Effector CD4-positive, alpha-beta T cell (primary cell): ENCODE results near the gene FBXL7.

ENCODE experiments used
- DNase-seq: peaks from one replicate; pipeline ENCODE4 v3.0.0-alpha.2; 2020

Gene FBXL7

DNA sequence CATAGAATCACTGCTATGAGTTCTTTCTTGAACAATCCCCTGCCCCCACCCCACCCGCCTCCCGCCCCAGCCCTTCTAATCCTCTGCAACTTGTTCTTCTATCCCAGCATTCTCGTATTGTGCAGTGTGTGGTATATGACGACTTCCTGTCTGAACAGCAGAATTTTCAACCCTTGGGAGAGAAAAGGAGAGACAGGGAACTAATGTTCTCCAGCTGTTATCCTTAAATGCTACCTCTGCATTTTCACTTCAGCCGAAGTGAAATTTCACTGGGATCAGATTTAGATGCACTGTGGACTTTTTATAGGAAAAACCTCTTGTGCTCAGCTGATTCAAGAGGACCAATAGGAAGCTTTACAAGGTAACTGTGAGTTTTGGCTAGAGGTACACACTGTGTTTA is 2.2 kb downstream of the FBXL7 start:
- no peak for DNase-seq

DNA sequence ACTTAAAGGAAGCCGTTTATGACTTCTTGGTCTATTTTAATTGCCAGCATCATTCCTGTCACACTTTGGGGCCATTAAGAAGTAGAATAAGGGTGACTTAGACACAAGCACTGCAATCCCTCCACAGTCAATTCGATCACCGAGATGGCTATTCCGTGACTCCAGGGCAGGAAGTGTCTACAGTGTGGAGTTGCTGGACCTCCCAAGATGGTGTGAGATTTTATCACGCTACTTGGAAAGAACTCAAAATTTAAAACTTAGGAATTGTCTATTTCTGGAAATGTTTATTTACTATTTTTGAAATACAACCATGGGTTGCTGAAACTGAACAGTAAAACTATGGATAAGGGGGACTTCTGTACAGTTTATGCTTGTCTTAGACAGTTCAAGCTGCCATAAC is 6.2 kb downstream of the FBXL7 start:
- DNase-seq, result no peak

DNA sequence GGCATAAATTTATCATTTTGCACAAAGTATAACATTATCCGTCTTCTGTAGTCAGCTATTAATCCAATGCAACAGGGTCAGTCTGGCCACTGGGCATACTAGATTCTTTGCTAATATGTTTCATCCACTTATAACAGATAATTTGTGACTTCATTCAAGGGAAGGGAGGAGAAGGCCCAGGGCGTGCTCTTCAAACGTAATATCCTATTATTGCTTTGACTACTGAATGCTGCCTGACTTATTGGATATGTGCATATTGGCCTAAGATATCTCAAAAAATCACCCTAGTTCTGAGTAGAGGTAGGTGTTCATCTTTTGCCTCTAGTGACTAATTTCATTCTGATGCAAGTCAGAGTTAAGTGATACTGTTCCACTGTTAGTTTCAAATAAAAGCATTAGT is 6.9 kb downstream of the FBXL7 start:
- no peak for DNase-seq

DNA sequence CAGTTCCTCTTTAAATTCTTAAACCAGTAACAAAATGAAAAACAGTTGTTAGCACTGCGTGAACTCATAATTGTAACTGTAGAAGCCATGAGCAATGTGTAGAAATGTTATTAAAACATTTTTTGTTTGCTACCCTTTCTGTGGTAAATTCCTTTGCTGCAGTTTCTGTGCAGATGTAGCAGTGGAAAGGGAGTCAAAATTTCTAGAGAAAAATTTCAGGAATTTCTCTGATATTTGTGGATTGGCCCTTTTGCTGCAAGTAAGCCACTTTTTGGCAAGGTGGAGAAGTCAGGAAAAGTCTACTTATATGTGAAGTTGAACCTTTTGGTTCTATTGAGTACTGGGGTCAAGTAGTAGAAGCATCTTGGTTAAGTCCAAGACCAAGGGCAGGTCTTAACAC is 10.1 kb downstream of the FBXL7 start:
- DNase-seq, result no peak

DNA sequence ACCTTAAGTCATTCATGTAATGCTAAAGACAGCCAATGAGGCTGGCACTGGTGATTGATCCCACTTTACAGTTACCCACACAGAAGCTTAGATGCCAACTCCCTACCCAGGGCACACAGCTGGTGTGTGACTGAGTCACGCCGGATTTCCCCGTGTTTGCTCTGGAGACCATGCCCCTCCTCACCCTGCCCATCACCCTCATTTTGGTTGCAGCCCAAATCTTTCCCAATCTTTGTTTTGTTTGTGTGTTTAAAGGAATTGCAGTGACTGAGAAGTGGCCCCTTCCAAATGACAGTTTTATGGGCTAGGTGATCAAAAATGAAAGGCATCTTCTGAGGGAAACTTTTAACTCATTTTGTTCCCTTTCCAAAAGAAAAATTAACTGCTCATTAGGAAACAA is 10.9 kb downstream of the FBXL7 start:
- no peak for DNase-seq

DNA sequence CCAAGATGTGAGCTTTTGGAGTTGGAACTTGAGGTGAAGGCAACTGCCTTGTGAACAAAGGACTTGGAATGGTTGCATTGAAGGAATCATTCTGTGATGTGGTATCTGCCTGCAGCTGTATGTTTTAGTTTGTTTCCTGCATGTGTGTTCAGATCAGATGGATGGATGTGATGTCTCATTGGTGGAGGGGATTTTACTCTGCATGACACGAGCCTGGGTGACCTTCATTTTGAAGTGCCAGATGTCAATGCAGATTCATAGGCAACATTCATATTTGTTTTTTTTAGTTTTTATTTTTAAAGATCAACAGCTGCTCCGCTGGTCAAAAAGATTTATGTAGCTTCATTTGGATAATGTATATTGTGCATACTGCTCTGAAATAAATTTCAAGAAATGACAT is 13.5 kb downstream of the FBXL7 start:
- no peak for DNase-seq

DNA sequence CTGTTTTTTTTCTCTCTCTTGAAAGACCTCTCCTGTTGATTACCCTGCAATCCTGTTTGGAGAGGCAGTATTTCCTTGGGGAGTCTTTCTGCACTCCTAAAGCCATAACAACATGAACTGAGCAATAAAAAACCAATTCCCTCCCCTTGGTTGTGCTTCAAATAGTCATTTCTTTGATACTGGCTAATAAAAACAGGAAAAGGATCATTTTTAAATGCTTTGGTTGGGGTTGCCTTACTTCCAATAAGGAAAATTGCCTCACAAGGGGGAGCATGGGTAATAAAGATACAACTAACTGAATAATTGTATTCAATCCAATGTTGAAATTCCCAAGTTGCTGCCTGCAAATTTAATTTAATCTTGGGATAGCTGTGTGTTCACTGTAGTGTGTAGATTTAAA is 13.9 kb downstream of the FBXL7 start:
- no peak for DNase-seq

DNA sequence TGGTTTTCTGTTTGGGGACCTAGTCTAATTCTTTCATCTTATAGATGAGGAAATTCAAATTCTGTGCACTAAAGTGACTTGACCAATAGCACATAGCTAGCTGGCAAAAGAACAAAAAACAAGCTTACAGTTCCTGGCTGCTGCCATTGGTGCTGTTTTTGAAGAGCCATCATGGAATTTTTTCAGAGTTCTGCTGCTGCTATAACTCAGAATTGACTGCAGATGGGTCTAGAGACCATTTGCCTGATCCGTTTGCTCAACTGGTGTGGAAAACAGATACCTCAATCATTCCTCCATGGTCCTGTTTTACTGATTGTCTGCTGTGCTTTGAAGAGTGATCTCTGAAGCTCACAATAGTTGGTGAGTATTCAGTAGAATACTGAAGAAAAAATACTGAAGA is 15.2 kb downstream of the FBXL7 start:
- DNase-seq, result no peak

DNA sequence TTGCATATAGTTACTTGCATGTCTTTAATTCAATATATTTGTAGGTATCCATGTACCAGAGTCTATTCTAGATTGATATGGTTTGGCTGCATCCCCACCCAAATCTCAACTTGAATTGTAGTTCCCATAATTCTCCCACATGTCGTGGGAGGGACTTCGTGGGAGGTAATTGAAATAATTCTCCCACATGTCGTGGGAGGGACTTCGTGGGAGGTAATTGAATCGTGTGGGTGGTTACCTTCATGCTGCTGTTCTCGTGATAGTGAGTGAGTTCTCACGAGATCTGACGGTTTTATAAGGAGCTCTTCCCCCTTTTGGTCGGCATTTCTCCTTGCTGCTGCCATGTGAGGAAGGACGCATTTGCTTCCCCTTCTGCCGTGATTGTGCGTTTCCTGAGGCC is 16.5 kb downstream of the FBXL7 start:
- no peak for DNase-seq

DNA sequence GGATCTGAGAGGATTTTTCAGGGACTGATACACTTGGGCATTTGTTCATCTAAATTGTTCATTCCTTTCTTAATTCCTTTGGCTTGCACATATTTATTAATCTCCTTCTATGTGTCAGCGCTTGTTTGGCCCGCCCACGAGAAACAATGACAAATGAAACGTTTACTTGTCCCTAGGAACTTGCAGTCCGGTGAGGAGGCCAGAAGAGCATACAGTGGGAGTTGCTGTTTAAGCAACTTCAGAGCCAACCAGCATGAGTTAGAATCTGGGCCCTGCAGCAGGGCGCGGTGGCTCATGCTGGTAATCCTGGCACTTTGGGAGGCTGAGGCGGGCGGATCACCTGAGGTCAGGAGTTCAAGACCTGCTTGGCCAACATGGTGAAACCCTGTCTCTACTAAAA is 18.8 kb downstream of the FBXL7 start:
- no peak for DNase-seq

DNA sequence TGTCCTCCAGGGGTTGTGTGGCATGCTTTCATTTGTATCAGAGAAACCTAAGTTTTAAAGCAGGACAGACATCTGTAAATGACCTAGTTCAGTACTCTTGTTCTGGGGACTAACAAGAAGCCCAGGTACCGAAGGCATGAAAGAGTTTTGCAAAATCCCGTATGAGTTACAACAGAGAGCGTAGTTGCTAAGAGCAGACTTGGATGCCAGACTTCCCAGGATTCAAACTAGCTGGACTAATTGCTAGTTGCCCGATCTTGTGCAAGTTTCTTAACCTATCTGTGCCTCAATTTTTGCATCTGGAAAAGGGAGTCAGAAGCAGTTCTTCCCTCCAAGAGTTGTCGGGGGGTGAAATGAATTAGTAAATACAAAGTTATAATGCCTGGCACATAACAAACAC is 20.9 kb downstream of the FBXL7 start:
- no peak for DNase-seq

DNA sequence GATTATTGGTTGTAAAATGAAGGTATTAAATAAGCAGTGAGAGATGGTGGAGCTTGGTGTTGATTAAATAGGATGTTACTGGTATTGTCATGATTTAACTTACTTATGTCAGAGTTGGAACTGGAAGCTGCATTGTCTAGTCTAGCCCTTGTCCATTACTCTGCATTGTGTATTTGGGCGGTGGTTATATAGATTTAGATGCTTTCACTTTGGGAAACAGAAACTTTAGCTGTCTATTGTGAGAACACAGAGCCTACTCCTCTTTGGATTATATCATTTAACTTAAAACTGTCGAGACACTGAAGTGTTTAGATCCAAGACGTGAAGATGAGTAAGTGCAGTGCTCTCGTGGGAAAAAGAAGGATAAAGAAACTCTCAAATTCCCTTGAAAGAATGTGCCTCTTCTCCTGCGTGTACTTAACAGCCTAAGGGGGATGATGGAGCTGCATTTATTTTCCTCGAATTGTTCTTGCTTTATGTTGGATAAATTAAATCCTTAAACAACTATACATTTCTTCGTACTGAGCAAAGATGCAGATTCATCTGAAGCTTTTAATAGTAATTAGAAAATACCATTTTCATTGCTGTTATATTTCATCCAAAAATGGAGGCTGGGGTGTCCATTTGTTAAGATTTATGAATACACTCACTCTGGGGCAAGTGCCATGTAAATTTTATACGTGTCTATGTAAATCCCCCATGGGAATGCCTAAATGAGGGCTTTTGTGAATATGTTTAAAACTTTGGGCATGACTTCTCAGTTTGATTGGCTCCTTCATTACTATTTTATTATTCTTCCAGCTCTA is 21.6 kb downstream of the FBXL7 start:
- DNase-seq, result no peak

DNA sequence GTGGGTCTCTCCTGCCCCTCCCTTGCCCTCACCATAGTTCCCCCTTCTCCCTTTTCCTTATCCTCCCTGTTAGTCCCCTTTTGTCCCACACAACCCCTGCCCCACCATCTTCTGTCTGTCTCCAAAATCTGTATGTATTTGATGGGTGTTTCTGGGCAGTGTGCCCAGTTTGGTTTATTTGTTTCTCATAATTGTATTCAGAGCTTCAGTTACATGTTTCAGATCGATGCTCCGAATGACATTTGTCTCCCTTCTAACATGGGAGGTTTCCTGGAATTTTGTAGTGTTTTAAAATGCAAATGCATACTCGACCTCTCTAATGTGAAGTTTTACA is 22.2 kb downstream of the FBXL7 start:
- no peak for DNase-seq

DNA sequence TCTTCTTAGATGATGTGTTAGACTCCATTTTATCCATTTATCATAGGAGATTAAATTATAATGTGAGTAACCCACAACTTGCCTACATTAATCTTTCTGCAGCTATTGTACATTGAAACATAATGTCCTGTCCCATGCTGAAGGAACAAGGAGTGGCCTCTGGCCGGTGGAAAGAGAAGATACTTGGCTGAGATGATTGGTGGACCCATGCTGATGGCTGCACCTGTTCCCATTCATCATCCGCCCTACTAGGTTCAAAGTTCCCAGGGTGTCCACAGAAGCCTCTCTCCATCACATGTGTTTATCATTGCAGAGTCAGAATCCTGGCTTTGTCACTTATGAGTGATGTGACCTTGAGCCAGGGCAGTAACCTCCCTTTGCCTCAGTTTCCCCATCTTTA is 24.7 kb downstream of the FBXL7 start:
- no peak for DNase-seq

DNA sequence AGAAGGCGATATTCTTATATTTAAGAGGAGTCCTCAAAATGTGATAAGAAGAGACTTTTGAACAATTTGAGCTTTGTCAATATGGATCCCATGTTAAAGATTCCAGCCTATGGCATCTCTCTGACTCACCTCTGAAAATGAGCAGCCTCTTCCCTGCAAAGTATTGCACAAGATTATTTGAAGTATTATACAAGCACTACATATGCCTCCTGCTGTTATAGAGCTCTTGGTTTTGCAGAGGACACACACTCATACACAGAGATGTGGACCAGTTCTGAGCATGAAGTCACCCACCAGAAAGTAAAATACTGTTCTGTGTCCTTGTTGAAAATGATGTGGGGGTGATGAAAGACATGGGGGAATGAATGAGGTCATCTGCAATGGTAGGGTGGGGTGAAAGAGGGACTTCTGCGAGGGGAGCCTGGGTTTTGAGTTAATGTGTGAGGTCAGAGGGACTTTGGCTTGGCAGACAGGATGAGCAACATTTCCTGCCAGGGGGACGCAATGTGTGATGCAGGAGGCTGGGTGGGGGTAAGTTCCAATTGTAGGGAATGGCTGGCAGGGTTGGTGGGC is 25.8 kb downstream of the FBXL7 start:
- no peak for DNase-seq

DNA sequence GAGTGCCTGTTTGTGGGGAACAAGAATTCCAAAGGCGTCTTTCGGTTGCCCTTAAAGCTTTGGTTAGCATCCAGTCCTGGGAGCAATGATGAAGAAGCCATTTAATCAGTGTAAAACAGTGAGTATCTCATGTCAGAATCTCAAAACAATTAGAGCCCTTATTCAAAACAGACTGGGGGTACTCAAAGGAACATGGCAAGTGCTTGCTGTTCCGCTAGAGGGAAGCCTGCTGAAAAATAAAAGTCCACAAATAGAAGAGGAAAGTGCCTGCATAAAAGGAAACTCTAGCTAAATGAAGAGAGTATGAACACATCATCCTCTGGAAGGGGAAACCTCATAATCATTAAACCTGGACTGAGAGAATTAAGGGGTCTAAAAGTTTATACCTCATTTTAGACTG is 26.4 kb downstream of the FBXL7 start:
- no peak for DNase-seq

DNA sequence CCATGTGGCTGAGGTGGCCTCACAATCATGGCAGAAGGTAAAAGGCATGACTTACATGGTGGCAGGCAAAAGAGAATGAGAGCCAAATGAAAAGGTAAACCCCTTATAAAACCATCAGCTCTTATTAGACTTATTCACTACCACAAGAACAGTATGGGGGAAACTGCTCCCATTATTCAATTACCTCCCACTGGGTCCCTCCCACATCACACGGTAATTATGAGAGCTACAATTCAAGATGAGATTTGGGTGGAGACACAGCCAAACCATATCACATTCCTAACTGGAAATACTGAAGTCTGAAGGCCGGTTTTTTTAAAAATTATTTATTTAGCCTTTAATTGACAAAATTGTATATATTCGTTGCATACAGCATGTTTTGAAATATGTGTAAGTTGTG is 28.5 kb downstream of the FBXL7 start:
- DNase-seq, result no peak

DNA sequence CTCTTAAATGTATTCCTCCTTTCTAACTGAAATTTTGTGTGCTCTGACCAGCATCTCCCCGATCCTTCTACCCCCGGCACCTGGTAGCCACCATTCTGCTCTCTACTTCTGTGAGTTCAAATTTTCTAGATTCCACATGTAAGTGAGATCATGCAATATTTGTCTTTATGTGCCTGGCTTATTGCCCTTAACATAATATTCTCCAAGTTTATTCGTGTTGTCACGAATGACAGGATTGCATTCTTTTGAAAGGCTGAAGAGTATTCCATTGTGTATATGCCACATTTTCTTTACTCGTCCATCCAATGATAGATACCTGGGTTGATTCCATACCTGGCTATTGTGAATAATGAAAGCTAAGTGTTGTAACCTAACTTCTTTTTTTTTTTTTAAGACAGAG is 29.0 kb downstream of the FBXL7 start:
- DNase-seq, result no peak

DNA sequence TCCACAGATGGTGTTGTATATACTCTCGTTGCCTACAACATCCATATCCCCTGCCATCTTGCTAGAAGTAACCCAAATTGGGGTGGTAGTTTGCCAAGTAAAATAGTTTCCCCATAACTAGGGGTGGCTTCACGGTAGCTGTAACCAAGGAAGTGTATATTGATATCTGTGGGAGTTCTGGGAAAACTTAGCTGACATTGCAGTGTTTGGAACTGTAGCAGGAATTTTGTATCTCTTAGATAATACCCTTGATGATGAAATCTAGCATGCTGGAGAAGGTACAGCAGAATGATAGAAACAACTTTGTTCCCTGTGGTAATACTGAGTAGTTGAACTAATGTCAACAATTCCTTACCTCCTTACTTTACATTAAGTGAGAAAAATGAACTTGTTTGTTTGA is 29.8 kb downstream of the FBXL7 start:
- DNase-seq, result no peak

DNA sequence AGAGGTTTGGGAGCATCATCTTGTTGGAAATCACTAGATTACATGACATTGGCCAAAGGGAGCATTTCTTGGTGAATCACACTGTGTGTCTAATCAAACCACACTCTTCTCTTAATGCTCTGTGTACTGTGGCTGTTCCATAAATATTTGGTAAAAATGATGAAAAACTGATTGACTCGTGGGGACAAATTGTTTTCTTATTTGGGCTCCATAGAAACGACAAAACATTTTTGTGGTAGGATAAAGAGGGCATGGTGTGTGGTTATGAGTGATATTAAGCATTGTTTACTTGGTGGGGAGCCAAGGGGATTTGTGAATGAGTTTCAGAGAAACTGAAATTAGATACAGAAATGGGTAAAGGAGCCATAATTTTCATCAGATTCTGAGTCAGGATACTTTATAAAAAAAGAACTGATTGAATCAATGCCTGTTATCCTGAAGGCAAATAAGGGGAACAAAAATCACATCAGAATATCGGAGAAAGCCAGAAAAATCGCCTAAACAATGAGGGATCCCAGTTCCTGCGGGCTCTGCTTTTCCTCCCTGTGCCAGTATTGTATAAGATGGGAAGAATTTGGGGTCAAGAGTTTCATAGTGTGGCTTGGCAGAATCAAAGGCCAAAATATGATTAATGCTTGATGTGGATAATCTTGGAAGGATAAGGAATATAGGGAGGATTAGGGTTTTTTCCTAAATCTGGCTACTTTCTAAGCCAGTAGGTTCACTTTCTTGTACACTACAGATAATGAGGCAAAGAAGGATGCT is 33.3 kb downstream of the FBXL7 start:
- no peak for DNase-seq

DNA sequence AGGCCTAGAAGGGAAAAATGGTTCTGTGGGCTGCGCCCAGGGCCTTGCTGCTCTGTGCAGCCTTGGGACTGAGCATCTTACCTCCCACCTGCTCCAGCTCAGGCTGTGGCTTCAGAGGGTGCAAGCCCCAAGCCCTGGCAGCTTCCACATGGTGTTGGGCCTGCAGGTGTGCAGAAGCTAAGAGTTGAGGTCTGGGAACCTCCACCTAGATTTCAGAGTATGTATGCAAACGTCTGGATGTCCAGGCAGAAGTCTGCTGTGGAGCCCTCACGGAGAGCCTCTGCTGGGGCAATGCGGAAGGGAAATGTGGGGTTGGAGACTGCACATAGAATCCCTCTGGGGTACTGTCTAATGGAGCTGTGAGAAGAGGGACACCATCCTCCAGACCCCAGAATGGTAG is 36.0 kb downstream of the FBXL7 start:
- no peak for DNase-seq

DNA sequence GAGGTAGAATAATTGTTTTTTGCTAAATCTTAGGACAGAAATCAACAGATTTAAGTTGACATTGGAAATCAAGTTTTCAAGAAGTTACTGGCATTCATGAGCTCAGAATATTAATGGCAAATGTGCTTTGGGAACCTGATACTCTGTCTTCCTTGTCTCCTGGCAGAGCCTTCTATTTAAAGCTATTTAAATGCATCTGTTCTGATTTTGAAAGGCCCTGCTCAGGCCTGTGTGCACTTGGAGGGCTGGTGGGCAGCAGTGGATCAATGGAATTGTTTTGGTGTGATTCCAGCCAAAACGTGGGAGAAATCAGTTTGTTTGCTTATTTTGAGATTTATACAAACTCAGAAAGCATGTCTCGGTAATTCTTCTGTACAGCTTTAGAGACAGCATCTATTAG is 38.5 kb downstream of the FBXL7 start:
- DNase-seq, result no peak

DNA sequence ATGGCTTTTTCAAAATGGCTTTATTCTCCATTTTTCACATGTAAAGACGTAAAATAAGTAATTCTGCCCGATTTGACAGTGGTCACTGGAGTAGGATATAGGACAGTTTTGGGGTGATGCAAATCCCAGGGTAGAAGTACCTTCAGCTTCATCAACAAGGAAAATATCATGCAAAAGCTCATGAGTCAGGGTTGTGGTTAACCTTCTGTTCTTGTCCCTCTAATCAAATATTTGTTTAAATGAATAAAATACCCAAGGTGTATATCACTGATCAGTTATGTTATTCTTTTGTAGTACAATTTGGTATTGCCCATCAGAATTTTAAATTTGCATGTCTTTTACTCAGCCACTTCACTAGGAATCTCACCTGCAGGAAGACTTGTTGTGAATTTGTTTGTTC is 40.0 kb downstream of the FBXL7 start:
- DNase-seq, result no peak

DNA sequence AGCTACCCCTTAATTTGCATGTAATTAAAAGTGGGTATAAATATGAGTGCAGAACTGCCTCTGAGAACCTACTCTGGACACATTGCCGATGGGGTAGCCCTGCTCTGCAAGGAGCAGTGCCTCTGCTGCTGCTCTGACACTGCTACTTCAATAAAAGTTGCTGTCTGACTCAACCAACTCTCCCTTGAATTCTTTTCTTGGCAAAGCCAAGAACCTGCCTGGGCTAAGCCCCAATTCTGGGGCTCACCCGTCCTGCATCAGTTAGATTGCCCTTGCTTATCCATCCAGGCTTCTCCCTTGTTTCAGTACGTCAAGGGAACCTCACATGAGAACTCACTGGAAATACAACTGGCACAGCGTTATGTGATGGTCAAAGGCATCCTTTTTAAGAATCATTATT is 44.1 kb downstream of the FBXL7 start:
- no peak for DNase-seq

DNA sequence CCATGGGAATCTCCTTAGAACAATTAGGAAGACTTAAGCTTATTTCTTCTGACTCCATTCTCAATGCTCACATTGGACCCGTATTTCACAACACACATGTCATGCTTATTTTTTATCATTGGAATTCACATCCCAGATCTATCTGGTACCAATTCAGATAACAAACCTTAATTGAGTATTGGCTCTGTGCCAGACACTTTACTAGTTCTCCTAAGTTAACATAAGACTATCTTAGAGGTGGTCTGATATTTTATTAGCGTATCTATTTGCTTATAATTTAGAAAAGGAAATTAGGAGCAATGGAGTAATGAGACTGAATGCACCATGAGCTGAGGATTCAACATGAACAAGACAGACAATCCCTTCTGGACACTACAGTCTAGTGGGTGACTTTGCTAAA is 45.1 kb downstream of the FBXL7 start:
- no peak for DNase-seq
